Measurements from ENCODE around the gene PRR5L. TPM values are rescaled to one million over a fixed set of nuclear protein-coding genes. Genes with fewer than 3 reads are reported as not detected.

The PRR5L gene
- total RNA-seq, 1 experiment from 2014 or later: not detected

DNA sequence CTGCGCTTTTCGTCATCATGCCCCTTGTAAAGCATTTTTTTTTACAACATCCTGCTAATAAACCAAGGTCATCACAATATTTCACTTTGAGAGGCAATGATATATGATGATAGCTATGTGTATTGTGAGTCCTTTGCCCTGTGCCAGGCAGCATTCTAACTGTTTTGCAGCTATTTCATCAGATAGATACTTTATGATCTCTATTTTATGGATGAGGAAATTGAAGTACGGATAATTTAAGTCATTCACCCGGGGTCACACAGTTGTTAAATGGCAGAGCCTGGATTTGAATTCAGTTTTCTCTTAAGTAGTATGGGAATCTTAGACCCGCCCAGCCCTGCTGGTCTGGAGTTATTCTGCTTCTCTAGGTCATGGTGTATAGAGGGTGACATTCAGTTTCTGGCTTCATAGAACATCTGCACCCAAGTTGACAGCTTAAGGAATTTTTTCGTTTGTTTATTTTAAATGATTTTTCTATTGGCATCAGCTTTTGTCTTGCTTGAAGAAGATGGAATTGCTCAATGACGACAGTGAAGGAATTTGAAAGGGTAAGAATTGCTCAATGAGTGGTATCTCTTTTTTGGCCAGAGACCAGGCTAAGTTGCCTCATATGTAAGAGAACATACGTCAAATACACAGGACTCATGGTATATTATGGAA lies 926 bp downstream of the PRR5L start:
- Mint-ChIP-seq H3K27ac (ENCODE audit: unreplicated experiment) (no peak overlapping the region), H3K4me3 (ENCODE audit: unreplicated experiment) (no peak overlapping the region), H3K27me3 (ENCODE audit: insufficient read depth, unreplicated experiment) (peaks cover 25% of the 10 kb centered on the region), H3K9me3 (ENCODE audit: unreplicated experiment) (no peaks in the 10 kb centered on the region), H3K36me3 (ENCODE audit: insufficient read depth, unreplicated experiment) (no peaks in the 10 kb centered on the region), H3K4me1 (ENCODE audit: low read depth, unreplicated experiment) (no peaks in the 10 kb centered on the region)
- ChIA-PET CTCF (no interaction called here), POLR2A (no interaction called here)
- H3K36me3 ChIP-seq (ENCODE audit: control insufficient read depth, insufficient read depth, low read length): no peaks in the 10 kb centered on the region
- H3K4me1 ChIP-seq: no peaks in the 10 kb centered on the region
- H3K27me3 ChIP-seq (replicated peaks; ENCODE audit: control insufficient read depth, insufficient read depth, low read length): no peaks in the 10 kb centered on the region; the same call in 1 of the 2 replicates
- intact Hi-C loops (cut with micrococcal nuclease; ENCODE audit: unreplicated experiment): no loop called here
- no peaks in the 10 kb centered on the region for H3K9me3 ChIP-seq
- BruUV-seq (replicated peaks): no TSS peak
- no peak for DNase-seq
- H3K4me3 ChIP-seq (ENCODE audit: low read depth, low read length): no peak overlapping the region
- no peak for TF ChIP-seq CTCF (IDR thresholded peaks at IDR 0.05; ENCODE audit: insufficient read depth in 1 of 2, low read depth in 1 of 2, low read length in 1 of 2, severe bottlenecking in 1 of 2, unreplicated experiment in 1 of 2)

- Mint-ChIP-seq H3K27ac (ENCODE audit: unreplicated experiment) (no peak overlapping the region), H3K27me3 (ENCODE audit: insufficient read depth, unreplicated experiment) (peaks cover 20% of the 10 kb centered on the region), H3K4me3 (ENCODE audit: unreplicated experiment) (no peak overlapping the region), H3K4me1 (ENCODE audit: low read depth, unreplicated experiment) (no peaks in the 10 kb centered on the region), H3K36me3 (ENCODE audit: insufficient read depth, unreplicated experiment) (no peaks in the 10 kb centered on the region), H3K9me3 (ENCODE audit: unreplicated experiment) (no peaks in the 10 kb centered on the region)
- ChIA-PET POLR2A (no interaction called here), CTCF (no interaction called here)
- Histone ChIP-seq H3K27me3 (replicated peaks; ENCODE audit: control insufficient read depth, insufficient read depth, low read length) (no peaks in the 10 kb centered on the region; the same call in 1 of the 2 replicates), H3K36me3 (ENCODE audit: control insufficient read depth, insufficient read depth, low read length) (no peaks in the 10 kb centered on the region), H3K4me1 (no peaks in the 10 kb centered on the region), H3K9me3 (no peaks in the 10 kb centered on the region), H3K4me3 (ENCODE audit: low read depth, low read length) (no peak overlapping the region)
- BruUV-seq (replicated peaks): no TSS peak
- no peak for DNase-seq
- intact Hi-C loops (cut with micrococcal nuclease; ENCODE audit: unreplicated experiment): no loop called here
- no peak for TF ChIP-seq CTCF (IDR thresholded peaks at IDR 0.05; ENCODE audit: insufficient read depth in 1 of 2, low read depth in 1 of 2, low read length in 1 of 2, severe bottlenecking in 1 of 2, unreplicated experiment in 1 of 2)
These were observed 4.6 kb downstream of the PRR5L start for GRCh38 chr11:36300650-36301049.

GRCh38 chr11:36304351-36304750 lies 8.3 kb downstream of the PRR5L start:
- H3K4me1 ChIP-seq: no peaks in the 10 kb centered on the region
- BruUV-seq (replicated peaks): no TSS peak
- CTCF ChIA-PET: interaction anchor here (1.4 kb wide), 1 partner anchor 189 kb away, joined by 4 read pairs; no protein-coding TSS in a partner anchor
- intact Hi-C loops (cut with micrococcal nuclease; ENCODE audit: unreplicated experiment): no loop called here
- no peaks in the 10 kb centered on the region for H3K9me3 ChIP-seq
- no peak for DNase-seq
- Mint-ChIP-seq H3K9me3 (ENCODE audit: unreplicated experiment) (no peaks in the 10 kb centered on the region), H3K27me3 (ENCODE audit: insufficient read depth, unreplicated experiment) (peaks cover 10% of the 10 kb centered on the region), H3K4me1 (ENCODE audit: low read depth, unreplicated experiment) (no peaks in the 10 kb centered on the region), H3K36me3 (ENCODE audit: insufficient read depth, unreplicated experiment) (no peaks in the 10 kb centered on the region), H3K4me3 (ENCODE audit: unreplicated experiment) (no peak overlapping the region), H3K27ac (ENCODE audit: unreplicated experiment) (no peak overlapping the region)
- no peaks in the 10 kb centered on the region for H3K36me3 ChIP-seq (ENCODE audit: control insufficient read depth, insufficient read depth, low read length)
- POLR2A ChIA-PET: no interaction called here
- H3K27me3 ChIP-seq (replicated peaks; ENCODE audit: control insufficient read depth, insufficient read depth, low read length): no peaks in the 10 kb centered on the region
- TF ChIP-seq CTCF (IDR thresholded peaks at IDR 0.05; ENCODE audit: insufficient read depth in 1 of 2, low read depth in 1 of 2, low read length in 1 of 2, severe bottlenecking in 1 of 2, unreplicated experiment in 1 of 2): no peak
- no peak overlapping the region for H3K4me3 ChIP-seq (ENCODE audit: low read depth, low read length)
